Right lobe of liver (tissue), 6 donors: ENCODE measurements around the gene MYH9. TPM values are rescaled to one million over a fixed set of nuclear protein-coding genes. Genes with fewer than 3 reads are reported as not detected.

ENCODE experiments used
- ATAC-seq, 4 donors: fragments of 200-7000 bp; cut with Tn5 transposase; one replicate each; pipeline ENCODE4 v1.9.1; 2020; ENCODE audit warnings: mild to moderate bottlenecking in 4 of 4, moderate library complexity in 4 of 4
- DNase-seq, 3 donors: peaks; one replicate each; pipeline ENCODE4 v3.0.0-alpha.2; 2020
- H3K27ac ChIP-seq, 3 donors: fragments of 200-600 bp; one replicate each; pipeline ENCODE4 v1.8.0; 2022
- H3K27me3 ChIP-seq, 2 donors: fragments of 200-600 bp; one replicate each; pipeline ENCODE4 v1.8.0; 2022
- H3K36me3 ChIP-seq, 4 donors: fragments of 200-600 bp; sonication (generic) in 1 of 4; one replicate each; pipeline versions ENCODE4 v1.5.1 to v1.8.0; 2017 to 2022; ENCODE audit warnings: control low read depth in 1 of 4
- H3K4me1 ChIP-seq, 4 donors: fragments of 200-600 bp; sonication (generic) in 1 of 4; one replicate each; pipeline versions ENCODE4 v1.5.1 to v1.8.0; 2017 to 2022; ENCODE audit warnings: control low read depth in 1 of 4
- H3K4me3 ChIP-seq, 3 donors: fragments of 200-600 bp; one replicate each; pipeline ENCODE4 v1.8.0; 2022
- H3K9me3 ChIP-seq, 4 donors: fragments of 200-600 bp; sonication (generic) in 1 of 4; one replicate each; pipeline versions ENCODE4 v1.5.1 to v1.8.0; 2017 to 2022; ENCODE audit warnings: control low read depth in 1 of 4
- CTCF ChIP-seq, 4 donors: fragments of 200-600 bp in 3 of 4; fragments of 450-650 bp in 1 of 4; IDR thresholded peaks; one replicate each; pipeline versions ENCODE4 v1.5.1 to v1.8.0; 2016 to 2022; ENCODE audit warnings: antibody characterized with exemption in 4 of 4, mild to moderate bottlenecking in 2 of 4
- POLR2A ChIP-seq: fragments of 450-650 bp; IDR thresholded peaks from one replicate; pipeline ENCODE4 v1.6.1; 2017; ENCODE audit warnings: antibody characterized with exemption, mild to moderate bottlenecking
- WGBS: methylation state at CpG from one replicate; pipeline ENCODE4 v1.1.6; 2018; ENCODE audit warnings: low coverage, low lambda C conversion rate; ENCODE audit not compliant: insufficient coverage; ENCODE audit errors: missing lambda C conversion rate; 5-methylcytosine and 5-hydroxymethylcytosine counted together
- intact Hi-C, 2 donors: fragments of 100-400 bp; cut with DNase I; formaldehyde crosslinking; loops; one replicate each; pipeline versions ENCODE4 v1.11.2 to v1.14.1; 2022
- long read RNA-seq: library from polyadenylated mRNA; unstranded; transcript quantifications from one replicate; pipeline ENCODE4 v2.0.0, GENCODE V29; 2019
- total RNA-seq, 6 experiments: library from RNA; depleted of rRNA in 2 of 6; stranded (reverse); fragments of >200 nt in 2 of 6; fragmentation: NEBNext Ultra II Directional in 3 of 6; extraction: Animal tissue kit (Norgen Biotek cat#: 25700) in 3 of 6; gene quantifications; one replicate each; pipeline versions ENCODE4 v1.1.0 to v1.2.4, GENCODE V29; 2016 to 2023
- donor health status: DM: no; HTN: yes; CAD: no.
- donor health status: DM: no; HTN: no; CAD: no.
- donor health status: DM: no; HTN: no; CAD: no.
- donor health status: DM: no; HTN: yes; CAD: no.
- donor health status: DM: no; HTN: yes; CAD: no.

MYH9 gene
- 100 to 1,000 TPM; 168 to 435 (median 222) TPM for total RNA-seq
- long read RNA-seq, partial matches to known transcripts: 5 of 18 reads
- long read RNA-seq, other reads (novel, unspliced or antisense): 13 of 18 reads

GRCh38 chr22:36387959-36388726, at the start of gene MYH9:
TSS of gene MYH9 (minus strand) at chr22:36387967. CDS start at chr22:36349236, 38,731 bp downstream.
- Histone ChIP-seq H3K4me3 (peak within 1 kb of the TSS; percentile 80 to 94 (median 87)), H3K9me3 (peaks cover 0 to 1% (median 0%) of the 10 kb centered on the region in 4 donors), H3K4me1 (peaks cover 0 to 26% (median 14%) of the 10 kb centered on the region in 4 donors), H3K27ac (peak within 1 kb of the TSS; percentile 98 to 99 (median 99)), H3K36me3 (no peaks in the 10 kb centered on the region), H3K27me3 (no peaks in the 10 kb centered on the region)
- intact Hi-C loops: loop anchor here in 1 of 2 donors (2.0 kb wide), 1 partner anchor 77 kb away; no protein-coding TSS in a partner anchor
- 4% methylated on average over 27 of the region's 52 CpGs for WGBS
- peak; percentile 84 to 95 (median 88) for ATAC-seq
- DNase-seq: peak; percentile 100
- no peak for TF ChIP-seq CTCF (IDR thresholded peaks at IDR 0.05)
- TF ChIP-seq POLR2A: no peak

DNA sequence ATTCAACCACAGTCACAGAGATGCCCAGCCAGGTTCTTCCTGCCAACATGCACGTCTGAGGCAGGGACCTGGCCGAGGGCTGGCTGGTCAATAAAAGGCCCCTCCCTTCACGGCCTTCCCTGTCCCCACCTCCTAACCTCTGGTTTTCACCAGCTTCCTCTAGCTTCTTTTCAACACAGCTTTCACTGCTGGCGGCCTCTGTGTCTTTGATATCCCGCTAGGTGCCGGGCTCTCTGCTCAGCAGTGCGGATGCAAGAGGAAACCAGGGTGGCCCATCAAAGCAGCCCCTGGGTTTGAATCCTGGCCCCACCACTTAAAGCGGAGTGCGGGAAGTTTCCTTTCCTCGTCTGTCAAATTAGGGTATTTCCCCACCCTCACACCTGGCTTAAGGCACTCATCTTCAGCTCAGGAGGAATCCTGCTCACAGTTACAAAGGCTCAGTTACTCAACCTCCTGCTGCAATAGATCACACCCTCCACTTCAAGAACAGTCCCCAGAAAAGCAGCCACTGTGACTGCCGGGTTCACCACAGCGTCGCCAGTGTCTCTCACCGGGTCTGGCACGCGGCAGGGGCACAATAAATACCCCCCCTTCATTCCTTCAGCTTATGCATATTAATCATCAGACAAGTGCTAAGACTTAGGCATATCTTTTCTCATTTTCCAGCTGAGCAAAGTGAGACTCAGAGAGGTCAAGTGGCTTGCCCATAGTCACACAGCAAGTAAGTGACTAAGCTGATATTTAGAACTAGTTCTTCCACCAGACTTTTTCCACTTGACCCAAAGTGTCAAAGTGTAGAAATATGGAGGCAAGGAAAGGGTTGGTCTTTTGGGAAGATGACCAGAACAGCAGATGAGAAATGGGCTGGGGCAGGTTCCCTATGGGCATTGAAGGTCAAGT, 48.0 kb upstream of the MYH9 start:
- Histone ChIP-seq H3K4me1 (peaks cover 0 to 27% (median 11%) of the 10 kb centered on the region in 4 donors), H3K4me3 (no peak overlapping the region), H3K36me3 (no peaks in the 10 kb centered on the region), H3K9me3 (no peaks in the 10 kb centered on the region), H3K27me3 (no peaks in the 10 kb centered on the region), H3K27ac (peak overlapping the region in 1 of 3 donors; percentile 12)
- 40% methylated on average over 14 of the region's 16 CpGs for WGBS
- peak; percentile 73 to 87 (median 81) for ATAC-seq
- intact Hi-C loops: no loop called here
- no peak for TF ChIP-seq CTCF (IDR thresholded peaks at IDR 0.05)
- TF ChIP-seq POLR2A: no peak
- DNase-seq: peak; percentile 68 to 78 (median 76)

- ATAC-seq (peak; percentile 53 to 68 (median 58)), DNase-seq (peak; percentile 56 to 72 (median 70))
- Histone ChIP-seq H3K4me3 (no peak overlapping the region), H3K36me3 (no peaks in the 10 kb centered on the region), H3K27ac (no peak overlapping the region), H3K4me1 (peaks cover 0 to 27% (median 11%) of the 10 kb centered on the region in 4 donors), H3K27me3 (no peaks in the 10 kb centered on the region), H3K9me3 (no peaks in the 10 kb centered on the region)
- 46% methylated on average over 6 of the region's 14 CpGs for WGBS
- TF ChIP-seq POLR2A (no peak), CTCF (IDR thresholded peaks at IDR 0.05) (no peak)
- intact Hi-C loops: no loop called here
These were observed 45.8 kb upstream of the MYH9 start for GRCh38 chr22:36433318-36434231.
